GM06990 (cell line): Measurements from ENCODE around the gene MEIS3.

Experiments used
- DNase-seq: peaks from one replicate; pipeline ENCODE4 v3.0.0-alpha.2; 2011; ENCODE audit not compliant: insufficient read length; ENCODE audit errors: extremely low read depth
- H3K27me3 ChIP-seq: replicated peaks from 2 replicates; pipeline ENCODE4 v1.6.0; 2011; ENCODE audit warnings: low read length; ENCODE audit not compliant: control insufficient read depth, insufficient read depth
- H3K36me3 ChIP-seq: 2 replicates; pipeline ENCODE4 v1.5.1; 2011; ENCODE audit warnings: low read length; ENCODE audit not compliant: control insufficient read depth, insufficient read depth
- H3K4me3 ChIP-seq: replicated peaks from 2 replicates; pipeline ENCODE4 v1.5.1; 2011; ENCODE audit warnings: low read depth, mild to moderate bottlenecking, control low read depth, low read length
- CTCF ChIP-seq: IDR thresholded peaks from 2 replicates; pipeline ENCODE4 v1.5.1; 2011; ENCODE audit warnings: low read length, control low read depth, mild to moderate bottlenecking, inconsistent platforms; ENCODE audit not compliant: insufficient read depth, poor library complexity, severe bottlenecking

The MEIS3 gene

GRCh38 chr19:47377801-47378200 is 41.5 kb downstream of the MEIS3 start:
- Histone ChIP-seq H3K4me3 (no peak overlapping the region), H3K27me3 (no peaks in the 10 kb centered on the region), H3K36me3 (peaks cover 42% of the 10 kb centered on the region)
- TF ChIP-seq CTCF = no peak
- no peak for DNase-seq

DNA sequence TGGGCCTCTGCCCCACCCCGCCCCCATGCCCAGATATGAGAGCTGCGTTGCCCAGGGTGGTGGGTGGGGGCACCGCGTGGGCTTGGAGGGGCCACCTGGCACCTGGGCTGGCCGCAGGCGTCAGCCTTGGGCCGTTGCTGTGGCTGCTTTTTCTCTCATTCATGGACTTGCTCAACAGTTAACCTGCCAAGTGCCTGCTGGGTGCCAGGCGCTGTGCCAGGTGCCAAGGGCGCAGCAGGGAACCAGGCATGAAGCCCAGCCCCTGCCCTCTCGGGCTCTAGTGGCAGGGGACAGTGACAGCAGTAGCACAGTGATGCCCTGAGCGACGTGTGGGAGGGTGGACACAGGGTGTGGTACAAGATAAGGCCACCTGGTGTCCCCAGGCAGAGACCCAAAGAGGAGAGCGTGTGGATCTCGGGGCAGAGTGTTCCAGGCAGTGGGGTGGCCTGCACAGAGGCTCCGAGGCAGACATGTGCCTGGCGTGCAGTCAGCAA is 42.1 kb downstream of the MEIS3 start:
- Histone ChIP-seq H3K27me3 (no peaks in the 10 kb centered on the region), H3K36me3 (peaks cover 45% of the 10 kb centered on the region), H3K4me3 (no peak overlapping the region)
- no peak for DNase-seq
- no peak for TF ChIP-seq CTCF

DNA sequence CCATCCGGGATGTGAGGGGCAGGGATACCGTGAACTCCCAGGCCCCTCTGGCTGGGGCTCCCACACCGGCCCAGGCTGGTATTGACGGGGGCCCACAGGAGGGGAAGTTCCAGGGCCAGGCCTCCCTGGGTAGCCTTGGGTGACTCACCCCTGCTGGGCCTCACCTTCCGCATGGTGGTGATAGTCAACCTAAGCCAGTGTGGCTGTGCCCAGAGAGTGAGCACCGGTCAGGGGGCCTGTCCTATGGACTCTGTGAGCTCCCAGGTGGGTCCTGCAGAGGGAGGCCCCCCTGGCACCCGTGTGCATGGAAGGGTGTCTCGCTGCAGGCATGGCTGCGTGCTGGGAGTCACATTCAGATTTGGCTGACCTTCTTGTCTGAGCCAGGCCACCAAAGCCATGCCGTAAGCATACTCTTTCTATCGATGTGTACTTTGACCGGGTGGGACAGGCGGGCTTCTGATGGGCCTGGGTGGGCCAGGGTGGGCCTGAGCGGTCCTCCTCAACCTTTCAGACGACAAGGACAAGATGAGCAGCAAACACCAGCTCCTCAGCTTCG is 42.7 kb downstream of the MEIS3 start:
- Histone ChIP-seq H3K36me3 (peaks cover 43% of the 10 kb centered on the region), H3K4me3 (no peak overlapping the region), H3K27me3 (no peaks in the 10 kb centered on the region)
- TF ChIP-seq CTCF = no peak
- DNase-seq = no peak

GRCh38 chr19:47375694-47376588 is 43.4 kb downstream of the MEIS3 start:
- no peak for DNase-seq
- no peaks in the 10 kb centered on the region for H3K27me3 ChIP-seq
- no peak overlapping the region for H3K4me3 ChIP-seq
- peaks cover 48% of the 10 kb centered on the region for H3K36me3 ChIP-seq
- TF ChIP-seq CTCF = no peak

GRCh38 chr19:47374876-47375693 is 44.2 kb downstream of the MEIS3 start:
- no peak for TF ChIP-seq CTCF
- DNase-seq = no peak
- Histone ChIP-seq H3K4me3 (no peak overlapping the region), H3K27me3 (no peaks in the 10 kb centered on the region), H3K36me3 (peaks cover 49% of the 10 kb centered on the region)
